HG02759 (cell line): Measurements from ENCODE around the gene WWC2.
"Not testable (repeated sequence)": the region's sequence is repeated elsewhere in the genome, so short reads cannot be mapped to it uniquely, and the experiment has no call there.

Source experiments
- ATAC-seq: cut with Tn5 transposase; IDR thresholded peaks from one replicate; pipeline ENCODE4 v1.9.1; 2021; ENCODE audit warnings: mild to moderate bottlenecking, moderate library complexity; ENCODE audit not compliant: unreplicated experiment

Gene WWC2

DNA sequence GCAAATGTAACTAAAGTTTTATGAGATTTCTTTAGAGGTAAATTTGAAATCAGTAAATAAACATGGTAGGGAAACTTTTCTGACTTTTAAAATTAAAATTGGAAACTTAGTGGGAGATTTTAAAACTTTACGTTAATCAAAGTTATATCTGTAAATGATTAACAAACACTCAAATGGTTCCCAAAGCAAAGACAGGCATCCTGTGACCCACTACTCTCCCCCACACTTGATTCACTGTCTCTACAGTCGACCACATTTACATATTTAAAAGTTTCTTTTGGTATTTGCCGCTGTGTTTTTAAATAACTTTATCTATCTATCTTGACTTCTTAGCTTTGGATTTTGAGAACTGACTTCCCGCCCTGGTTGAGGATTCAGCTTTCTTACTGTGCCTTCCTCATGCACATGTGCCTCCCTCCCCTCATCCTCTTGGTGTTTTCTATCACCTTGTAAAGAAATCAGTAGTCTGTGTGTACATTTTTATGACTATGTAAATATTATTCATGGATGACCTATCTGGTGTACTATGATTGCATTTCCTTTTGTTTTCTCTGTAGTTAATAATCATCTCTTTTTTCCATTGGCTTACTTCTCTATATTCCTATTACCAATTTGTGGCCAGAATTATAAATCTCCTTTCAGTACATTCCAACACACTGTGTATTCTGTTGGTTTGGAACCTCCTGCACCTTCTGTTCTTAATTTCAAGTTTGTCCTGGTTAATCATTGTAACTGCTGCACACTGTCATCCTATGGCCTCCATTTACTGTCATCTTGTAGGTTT is 72.6 kb downstream of the WWC2 start:
- no peak for ATAC-seq

DNA sequence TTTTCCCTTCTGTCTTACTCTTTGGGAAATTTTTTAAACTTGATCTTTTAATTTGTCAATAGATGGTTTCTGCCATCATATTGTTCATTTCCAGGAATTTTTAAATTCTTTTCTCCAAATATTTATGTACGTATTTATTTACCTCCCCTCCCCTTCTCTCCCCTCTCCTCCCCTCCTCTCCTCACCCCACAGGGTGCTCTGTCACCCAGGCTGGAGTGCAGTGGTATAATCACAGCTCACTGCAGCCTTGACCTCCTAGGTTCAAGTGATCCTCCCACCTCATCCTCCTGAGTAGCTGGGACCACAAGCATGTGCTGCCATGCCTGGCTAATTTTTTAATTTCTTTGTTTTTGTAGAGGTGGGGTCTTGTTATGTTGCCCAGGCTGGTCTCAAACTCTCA is 73.8 kb downstream of the WWC2 start:
- ATAC-seq = no peak

DNA sequence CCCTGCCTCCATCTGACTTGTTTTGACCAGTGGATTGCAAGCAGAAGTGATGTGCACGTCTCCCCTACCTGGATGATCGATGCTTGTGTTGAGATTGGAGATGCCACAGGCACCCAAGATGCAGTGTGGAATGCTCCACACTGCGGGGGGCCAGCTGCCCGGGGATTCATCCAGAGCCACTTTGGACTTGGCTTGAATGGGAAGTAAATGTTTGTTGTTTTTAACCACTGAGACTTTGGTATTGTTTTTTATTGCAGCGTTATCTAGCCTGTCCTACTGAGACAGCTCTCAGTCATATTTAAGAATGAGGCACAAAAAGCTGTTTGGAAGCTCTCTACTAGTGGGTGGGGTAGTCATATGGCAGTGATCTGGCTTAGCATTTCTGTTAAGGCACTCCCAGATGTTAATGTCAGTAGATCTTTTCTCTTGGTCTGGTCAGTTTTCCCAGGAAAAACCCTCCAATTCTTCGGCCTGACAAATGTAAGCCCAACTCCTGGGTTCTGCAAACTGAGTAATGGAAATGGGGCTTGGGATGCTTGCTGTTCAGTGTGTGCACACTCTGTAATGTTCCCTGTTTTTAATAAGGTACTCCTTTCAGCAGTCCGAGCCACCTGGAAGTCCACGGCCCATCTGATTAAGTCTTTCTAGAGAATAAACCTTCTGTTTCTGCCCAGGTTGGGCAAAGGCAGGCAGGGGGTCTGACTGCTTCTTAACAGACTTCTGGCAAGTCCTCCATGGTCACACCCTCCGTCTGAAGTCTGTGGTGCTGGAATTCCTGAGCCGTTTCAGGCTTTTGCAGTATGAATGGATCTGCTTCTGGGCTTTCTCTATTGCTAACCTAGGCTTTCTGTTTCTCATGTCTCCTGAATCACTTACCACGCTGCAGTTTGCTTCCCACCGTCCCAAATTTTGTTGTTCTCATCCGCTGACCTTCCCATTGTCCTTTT is 74.8 kb downstream of the WWC2 start:
- ATAC-seq = no peak

GRCh38 chr4:183175631-183176232 is 76.7 kb downstream of the WWC2 start:
- no peak for ATAC-seq

GRCh38 chr4:183177001-183177400 is 77.9 kb downstream of the WWC2 start:
- ATAC-seq = no peak

DNA sequence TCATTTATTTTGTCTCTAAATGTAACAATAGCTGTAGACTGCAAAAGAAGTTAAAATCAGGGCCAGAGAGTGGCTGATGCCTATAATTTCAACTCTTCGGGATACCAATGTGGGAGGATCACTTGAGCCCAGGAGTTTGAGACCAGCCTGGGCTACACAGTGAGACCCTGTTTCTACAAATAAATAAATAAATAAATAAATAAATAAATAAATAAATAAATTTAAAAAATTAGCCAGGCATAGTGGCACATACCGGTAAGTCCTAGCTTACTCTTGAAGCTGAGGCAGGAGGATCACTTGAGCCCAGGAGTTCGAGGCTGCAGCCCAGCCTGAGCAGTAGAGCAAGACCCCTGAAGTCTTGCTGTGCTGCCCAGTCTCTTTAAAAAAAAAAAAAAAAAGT is 79.1 kb downstream of the WWC2 start:
- ATAC-seq = no peak

- ATAC-seq = no peak
These were observed 81.0 kb downstream of the WWC2 start for GRCh38 chr4:183180096-183180495.

- no peak for ATAC-seq
These were observed 81.6 kb downstream of the WWC2 start for GRCh38 chr4:183180621-183181020.

- ATAC-seq = no peak
These were observed 82.0 kb downstream of the WWC2 start for GRCh38 chr4:183181081-183181480.

DNA sequence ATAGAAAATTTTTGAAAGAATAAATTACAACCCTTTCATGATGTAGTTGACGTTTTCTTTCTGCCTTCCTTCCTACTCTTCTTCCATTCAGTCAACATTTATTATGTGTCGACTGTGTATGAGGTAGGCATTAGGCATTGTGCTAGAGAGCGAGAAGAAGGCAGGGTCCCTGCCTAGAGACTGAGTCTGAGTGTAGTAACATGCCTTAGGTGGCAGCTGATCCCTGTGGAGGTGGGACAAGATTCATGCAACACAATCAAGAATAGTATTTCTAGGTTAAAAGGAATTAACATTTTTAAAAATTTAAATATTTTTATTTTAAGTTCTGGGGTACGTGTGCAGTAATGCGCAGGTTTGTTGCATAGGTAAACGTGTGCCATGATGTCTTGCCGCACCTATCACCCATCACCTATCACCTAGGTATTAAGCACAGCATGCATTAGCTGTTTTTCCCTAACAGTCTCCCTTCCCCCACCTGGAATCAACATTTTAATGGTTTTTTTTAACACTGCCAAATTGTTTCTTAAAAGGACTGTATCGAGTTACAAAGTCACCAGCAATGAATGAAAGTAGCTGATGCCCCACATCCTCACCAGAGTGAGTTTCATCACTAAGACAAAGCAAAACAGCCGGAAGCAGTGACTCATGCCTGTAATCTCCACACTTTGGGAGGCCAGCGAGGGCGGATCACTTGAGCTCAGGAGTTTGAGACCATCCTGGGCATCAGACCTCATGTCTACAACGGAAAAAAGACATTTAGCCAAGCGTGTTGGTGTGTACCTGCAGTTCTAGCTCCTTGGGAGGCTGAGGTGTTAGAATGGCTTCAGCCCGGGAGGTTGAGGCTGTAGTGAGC is 84.0 kb downstream of the WWC2 start:
- ATAC-seq = no peak

DNA sequence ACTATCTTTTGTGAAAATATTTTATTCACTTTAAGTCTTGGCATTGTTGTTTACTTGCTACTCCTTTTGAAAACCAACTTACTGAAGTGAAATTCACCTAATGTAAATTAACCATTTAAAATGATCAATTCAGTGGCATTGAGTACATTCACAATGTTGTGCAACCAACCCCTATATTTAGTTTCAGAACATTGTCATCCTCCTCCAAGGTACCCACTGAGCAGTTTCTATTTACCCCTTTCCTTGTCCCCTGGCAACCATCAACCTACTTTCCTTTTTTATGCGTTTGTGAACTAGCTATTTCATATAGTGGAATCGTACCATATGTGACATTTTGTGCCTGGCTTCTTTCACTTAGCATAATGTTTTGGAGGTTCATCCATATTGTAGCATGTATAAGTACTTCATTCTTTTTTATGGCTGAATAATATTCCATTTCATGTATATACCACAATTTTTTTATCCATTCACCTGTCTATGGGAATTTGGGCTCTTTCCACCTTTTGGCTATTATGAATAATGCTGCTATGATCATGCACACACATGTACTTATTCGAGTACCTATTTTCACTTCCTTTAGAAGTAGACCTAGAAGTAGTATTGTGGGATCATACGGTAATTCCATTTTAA is 85.0 kb downstream of the WWC2 start:
- no peak for ATAC-seq

DNA sequence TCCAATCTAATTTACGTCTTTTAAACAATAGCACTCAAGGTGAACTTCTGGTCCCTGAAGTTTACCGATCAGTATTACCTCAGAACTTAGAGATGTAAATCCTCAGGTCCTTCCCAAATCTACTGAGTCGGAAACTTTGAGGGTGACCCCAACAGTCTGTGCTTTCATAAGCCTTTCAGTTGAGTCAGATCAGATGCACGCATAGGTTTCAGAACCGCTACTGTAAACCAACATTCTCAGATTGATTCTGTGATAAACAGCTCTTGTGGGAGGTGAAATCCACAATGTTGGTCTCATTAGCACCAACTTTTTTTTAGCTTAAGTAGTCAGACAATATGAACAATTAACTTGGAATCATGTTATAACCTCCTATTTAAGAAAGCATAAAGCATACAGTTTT is 86.0 kb downstream of the WWC2 start:
- ATAC-seq = no peak

GRCh38 chr4:183185559-183185958 is 86.5 kb downstream of the WWC2 start:
- ATAC-seq = no peak

DNA sequence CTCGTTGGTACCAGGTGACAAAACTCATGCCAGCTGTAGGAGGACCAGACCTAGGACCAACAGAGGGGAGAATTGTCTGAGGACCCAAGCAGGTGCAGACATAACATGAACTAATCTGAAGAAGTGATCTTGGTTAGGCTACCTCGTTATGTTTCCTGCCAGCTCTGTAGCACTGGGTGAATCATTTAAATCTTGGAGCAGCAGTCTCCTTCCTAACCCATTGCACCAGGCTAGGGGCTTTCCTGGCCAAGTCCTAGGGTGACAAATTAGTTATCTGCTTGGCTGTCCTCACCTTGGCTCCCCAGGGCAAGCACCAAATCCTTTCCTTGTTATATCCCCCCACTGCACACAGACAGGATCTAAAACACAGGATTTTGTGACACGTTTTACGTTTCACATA is 87.8 kb downstream of the WWC2 start:
- ATAC-seq = no peak

- ATAC-seq = no peak
These were observed 92.0 kb downstream of the WWC2 start for GRCh38 chr4:183190900-183191527.

DNA sequence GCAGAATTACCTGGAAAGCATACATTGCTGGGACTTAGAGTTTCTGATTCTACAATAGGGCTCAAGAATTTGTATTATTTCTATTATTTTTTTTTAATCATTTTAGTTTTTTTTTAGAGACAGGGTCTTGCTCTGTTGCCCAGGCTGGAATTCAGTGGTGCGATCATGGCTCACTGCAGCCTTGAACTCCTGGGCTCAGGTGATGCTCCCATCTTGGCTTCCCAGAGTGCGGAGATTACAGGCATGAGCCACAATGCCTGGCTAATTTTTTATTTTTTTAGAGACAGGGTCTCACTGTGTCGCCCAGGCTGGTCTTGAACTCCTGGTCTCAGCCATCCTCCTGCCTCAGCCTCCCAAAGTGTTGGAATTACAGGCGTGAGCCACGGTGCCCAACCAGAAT is 92.6 kb downstream of the WWC2 start:
- ATAC-seq = no peak

DNA sequence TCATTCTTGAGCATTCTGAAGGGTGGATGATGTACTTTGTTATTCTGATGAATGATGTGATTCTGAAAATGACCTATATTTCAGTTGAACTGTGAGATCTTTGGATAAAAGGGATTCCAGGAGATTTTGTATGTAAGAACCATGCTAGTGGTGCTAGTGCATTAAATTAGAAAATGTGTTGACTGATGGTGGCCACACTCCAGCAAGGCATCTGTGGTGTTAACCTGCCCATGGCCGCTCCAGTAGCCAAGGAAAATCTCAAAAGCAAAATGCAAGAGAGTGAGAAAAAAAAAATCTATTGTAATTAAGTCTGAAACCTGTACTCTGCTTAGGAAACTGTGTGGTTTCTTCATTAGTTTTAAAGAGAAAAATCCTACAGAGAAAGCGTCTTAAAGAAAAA is 93.5 kb downstream of the WWC2 start:
- no peak for ATAC-seq

- not testable (repeated sequence) for ATAC-seq
These were observed 94.8 kb downstream of the WWC2 start for GRCh38 chr4:183193730-183194338.

DNA sequence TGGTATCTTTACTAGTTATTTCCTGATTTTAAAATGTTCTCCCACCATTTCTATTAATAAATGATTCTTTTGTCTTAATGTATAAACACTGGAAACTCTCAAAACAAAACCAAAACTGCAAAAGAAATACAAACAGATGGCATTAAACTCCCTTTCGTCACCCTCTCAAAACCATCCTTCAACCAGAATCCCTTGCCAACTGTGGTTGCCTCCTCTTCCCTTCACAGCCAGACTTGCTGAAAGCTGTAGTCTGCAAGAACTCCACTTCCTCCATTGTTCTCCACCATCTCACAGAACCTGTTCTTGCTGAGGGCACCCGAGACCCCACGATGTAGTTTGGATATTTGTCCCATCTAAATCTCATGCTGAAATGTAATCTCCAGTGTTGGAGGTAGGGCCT is 96.5 kb downstream of the WWC2 start:
- no peak for ATAC-seq
